ENCODE results near the gene MYO1D.

DNA sequence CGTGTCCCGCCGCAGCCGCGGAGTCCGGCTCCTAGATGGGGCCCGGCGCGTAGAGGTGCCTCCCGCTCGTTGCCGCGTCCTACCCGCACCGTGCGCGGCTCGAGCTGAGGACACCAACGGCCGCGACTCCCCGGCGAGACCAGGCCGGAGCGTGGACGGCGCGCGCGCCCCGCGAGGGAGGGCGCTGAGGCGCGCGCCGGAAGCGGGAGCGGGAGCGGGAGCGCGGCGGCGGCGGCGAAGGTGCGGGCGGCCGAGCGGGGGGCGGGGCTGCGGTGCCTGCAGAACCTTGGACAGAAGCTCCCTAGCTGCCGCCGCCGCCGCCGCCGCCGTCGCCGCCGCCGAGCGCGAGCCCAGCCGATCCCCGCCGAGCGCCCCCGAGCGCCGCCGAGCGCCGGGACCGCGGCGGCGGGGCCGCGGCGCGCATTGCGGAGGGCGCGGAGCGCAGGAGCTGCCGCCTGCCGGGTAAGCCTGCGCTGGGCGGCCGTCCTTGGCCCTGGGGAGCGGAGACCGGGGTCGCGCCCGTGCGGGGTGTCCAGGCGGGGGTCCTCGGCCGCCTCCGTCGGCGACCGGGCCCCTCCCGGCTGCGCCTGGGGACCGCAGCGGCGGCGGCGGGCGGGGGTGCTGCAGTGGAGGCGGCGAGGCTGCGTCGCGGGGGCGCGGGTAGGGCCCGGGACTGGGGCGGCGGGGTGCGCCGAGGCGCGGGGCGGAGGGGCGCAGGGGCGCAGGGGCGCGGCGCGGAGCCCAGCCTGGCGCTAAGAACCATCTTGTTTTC is 390.0 kb downstream of the MYO1D start, which contains the start of gene CDK5R1:
- TF ChIP-seq, protein P1, sequence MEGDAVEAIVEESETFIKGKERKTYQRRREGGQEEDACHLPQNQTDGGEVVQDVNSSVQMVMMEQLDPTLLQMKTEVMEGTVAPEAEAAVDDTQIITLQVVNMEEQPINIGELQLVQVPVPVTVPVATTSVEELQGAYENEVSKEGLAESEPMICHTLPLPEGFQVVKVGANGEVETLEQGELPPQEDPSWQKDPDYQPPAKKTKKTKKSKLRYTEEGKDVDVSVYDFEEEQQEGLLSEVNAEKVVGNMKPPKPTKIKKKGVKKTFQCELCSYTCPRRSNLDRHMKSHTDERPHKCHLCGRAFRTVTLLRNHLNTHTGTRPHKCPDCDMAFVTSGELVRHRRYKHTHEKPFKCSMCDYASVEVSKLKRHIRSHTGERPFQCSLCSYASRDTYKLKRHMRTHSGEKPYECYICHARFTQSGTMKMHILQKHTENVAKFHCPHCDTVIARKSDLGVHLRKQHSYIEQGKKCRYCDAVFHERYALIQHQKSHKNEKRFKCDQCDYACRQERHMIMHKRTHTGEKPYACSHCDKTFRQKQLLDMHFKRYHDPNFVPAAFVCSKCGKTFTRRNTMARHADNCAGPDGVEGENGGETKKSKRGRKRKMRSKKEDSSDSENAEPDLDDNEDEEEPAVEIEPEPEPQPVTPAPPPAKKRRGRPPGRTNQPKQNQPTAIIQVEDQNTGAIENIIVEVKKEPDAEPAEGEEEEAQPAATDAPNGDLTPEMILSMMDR (IDR thresholded peaks at IDR 0.05) = no peak
- TF ChIP-seq POLR2A (IDR thresholded peaks at IDR 0.05) (no peak), EP300 (IDR thresholded peaks at IDR 0.05) (no peak)
